Smooth muscle cell (in vitro differentiated cells): ENCODE results near the gene CATSPERD. TPM values are rescaled to one million over a fixed set of nuclear protein-coding genes. Genes with fewer than 3 reads are reported as not detected.

ENCODE experiments used
- DNase-seq: peaks from one replicate; lab custom pipeline; 2025; ENCODE audit not compliant: unreplicated experiment; lab: John Stamatoyannopoulos, UW
- H2AFZ ChIP-seq: fragments of 200-600 bp; sonication (generic); 2 replicates; pipeline ENCODE4 v1.6.0; 2016; ENCODE audit warnings: antibody characterized with exemption, low read depth, mild to moderate bottlenecking
- H3F3A ChIP-seq: fragments of 200-600 bp; sonication (generic); 2 replicates; pipeline ENCODE4 v1.6.0; 2017; ENCODE audit warnings: antibody characterized with exemption, low read depth
- H3K27ac ChIP-seq: fragments of 200-600 bp; sonication (generic); 2 replicates; pipeline ENCODE4 v1.5.1; 2016; ENCODE audit warnings: low read depth, mild to moderate bottlenecking
- H3K27me3 ChIP-seq: fragments of 200-600 bp; sonication (generic); 2 replicates; pipeline ENCODE4 v1.6.1; 2016; ENCODE audit warnings: low read depth, mild to moderate bottlenecking
- H3K36me3 ChIP-seq: fragments of 200-600 bp; sonication (generic); 2 replicates; pipeline ENCODE4 v1.5.1; 2016; ENCODE audit warnings: low read depth
- H3K4me1 ChIP-seq: fragments of 200-600 bp; sonication (generic); 2 replicates; pipeline ENCODE4 v1.5.1; 2016; ENCODE audit warnings: low read depth
- H3K4me2 ChIP-seq: fragments of 200-600 bp; sonication (generic); 2 replicates; pipeline ENCODE4 v1.6.0; 2016; ENCODE audit warnings: mild to moderate bottlenecking
- H3K4me3 ChIP-seq: fragments of 200-600 bp; sonication (generic); 2 replicates; pipeline ENCODE4 v1.5.1; 2016; ENCODE audit warnings: mild to moderate bottlenecking
- H3K79me2 ChIP-seq: fragments of 200-600 bp; sonication (generic); 2 replicates; pipeline ENCODE4 v1.6.0; 2016; ENCODE audit warnings: low read depth, mild to moderate bottlenecking
- H3K9ac ChIP-seq: fragments of 200-600 bp; sonication (generic); 2 replicates; pipeline ENCODE4 v1.6.0; 2016; ENCODE audit warnings: low read depth
- H3K9me3 ChIP-seq: fragments of 200-600 bp; sonication (generic); replicated peaks from 2 replicates; pipeline ENCODE4 v1.5.1; 2016; ENCODE audit warnings: low read depth
- H4K20me1 ChIP-seq: fragments of 200-600 bp; sonication (generic); 2 replicates; pipeline ENCODE4 v1.6.0; 2016; ENCODE audit warnings: low read depth
- WGBS: methylation state at CpG from one replicate; pipeline ENCODE4 v1.1.7; 2016; ENCODE audit warnings: low lambda C conversion rate; 5-methylcytosine and 5-hydroxymethylcytosine counted together
- polyA plus RNA-seq: library from polyadenylated mRNA; unstranded; fragments of >200 nt; fragmentation: Nextera tagmentation; extraction: Ambion mirVana; gene quantifications from 2 replicates; pipeline ENCODE4 v1.2.1, GENCODE V29; 2016
- total RNA-seq: library from RNA; depleted of rRNA; stranded (reverse); fragments of >200 nt; gene quantifications from 2 replicates; pipeline ENCODE4 v1.2.3, GENCODE V29; 2014
- TF ChIP-seq, protein P1 (sequence below): fragments of 200-600 bp; sonication (generic); IDR thresholded peaks from 2 replicates; pipeline ENCODE4 v1.5.1; 2017; ENCODE audit warnings: borderline replicate concordance, mild to moderate bottlenecking, antibody characterized with exemption; ENCODE audit not compliant: insufficient read depth, poor library complexity, severe bottlenecking

The CATSPERD gene
- total and polyA plus RNA-seq, 2 experiments from 2014 or later, result not detected

DNA sequence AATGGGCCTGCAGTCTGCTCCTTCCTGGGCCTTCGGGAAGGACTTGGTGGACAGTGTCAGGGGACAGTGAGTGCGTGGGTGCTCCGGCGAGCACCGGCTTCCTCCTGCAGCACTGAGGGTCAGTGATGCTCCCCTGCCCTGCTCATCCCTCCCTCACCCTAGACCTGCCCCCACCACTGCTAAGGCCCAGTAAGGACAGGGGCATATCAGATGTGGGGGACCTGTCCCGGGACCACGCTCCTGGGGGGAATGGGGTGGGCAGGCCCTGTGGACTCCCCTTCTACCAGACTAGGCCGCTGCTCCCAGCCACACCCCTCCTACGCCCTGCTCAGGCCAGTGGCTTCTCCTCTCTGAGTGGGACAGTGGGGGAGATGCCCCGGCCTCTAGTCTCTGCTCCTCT, 43.3 kb upstream of the CATSPERD start:
- no peak overlapping the region for H3K4me3 ChIP-seq
- no peaks in the 10 kb centered on the region for H3K27me3 ChIP-seq
- WGBS, result 96% methylated on average over 10 of the region's 10 CpGs
- no peaks in the 10 kb centered on the region for H3F3A ChIP-seq
- H3K27ac ChIP-seq, result no peak overlapping the region
- H2AFZ ChIP-seq, result no peak overlapping the region
- no peak for DNase-seq
- H3K9ac ChIP-seq, result no peak overlapping the region
- H3K9me3 ChIP-seq, result no peaks in the 10 kb centered on the region
- no peaks in the 10 kb centered on the region for H4K20me1 ChIP-seq
- no peak overlapping the region for H3K4me2 ChIP-seq
- H3K36me3 ChIP-seq, result no peaks in the 10 kb centered on the region
- TF ChIP-seq, protein P1, sequence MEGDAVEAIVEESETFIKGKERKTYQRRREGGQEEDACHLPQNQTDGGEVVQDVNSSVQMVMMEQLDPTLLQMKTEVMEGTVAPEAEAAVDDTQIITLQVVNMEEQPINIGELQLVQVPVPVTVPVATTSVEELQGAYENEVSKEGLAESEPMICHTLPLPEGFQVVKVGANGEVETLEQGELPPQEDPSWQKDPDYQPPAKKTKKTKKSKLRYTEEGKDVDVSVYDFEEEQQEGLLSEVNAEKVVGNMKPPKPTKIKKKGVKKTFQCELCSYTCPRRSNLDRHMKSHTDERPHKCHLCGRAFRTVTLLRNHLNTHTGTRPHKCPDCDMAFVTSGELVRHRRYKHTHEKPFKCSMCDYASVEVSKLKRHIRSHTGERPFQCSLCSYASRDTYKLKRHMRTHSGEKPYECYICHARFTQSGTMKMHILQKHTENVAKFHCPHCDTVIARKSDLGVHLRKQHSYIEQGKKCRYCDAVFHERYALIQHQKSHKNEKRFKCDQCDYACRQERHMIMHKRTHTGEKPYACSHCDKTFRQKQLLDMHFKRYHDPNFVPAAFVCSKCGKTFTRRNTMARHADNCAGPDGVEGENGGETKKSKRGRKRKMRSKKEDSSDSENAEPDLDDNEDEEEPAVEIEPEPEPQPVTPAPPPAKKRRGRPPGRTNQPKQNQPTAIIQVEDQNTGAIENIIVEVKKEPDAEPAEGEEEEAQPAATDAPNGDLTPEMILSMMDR, result no peak
- H3K79me2 ChIP-seq, result peaks cover 10% of the 10 kb centered on the region
- H3K4me1 ChIP-seq, result no peaks in the 10 kb centered on the region

DNA sequence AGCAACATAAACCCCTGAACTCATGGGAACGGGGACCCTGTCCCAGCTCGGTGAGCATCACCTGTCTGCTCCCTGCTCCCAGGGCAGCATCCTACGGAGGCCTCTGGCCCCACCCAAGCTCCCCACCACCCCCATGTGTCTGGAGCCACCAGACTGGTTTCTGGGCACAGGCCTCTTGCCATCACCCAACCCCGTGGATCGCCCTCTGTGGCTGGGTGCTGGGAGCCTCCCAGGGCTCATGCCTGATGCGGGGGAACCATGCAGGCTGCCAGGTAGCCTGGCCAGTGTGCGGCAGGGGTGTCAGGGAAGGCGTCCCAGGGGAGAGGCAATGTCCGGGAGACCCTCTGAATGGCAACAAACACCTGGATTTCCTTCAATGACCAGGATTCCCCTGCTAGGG, 42.9 kb upstream of the CATSPERD start:
- TF ChIP-seq, protein P1, result no peak
- no peak overlapping the region for H2AFZ ChIP-seq
- no peak overlapping the region for H3K4me2 ChIP-seq
- no peaks in the 10 kb centered on the region for H3K4me1 ChIP-seq
- H3K79me2 ChIP-seq, result peaks cover 10% of the 10 kb centered on the region
- no peak for DNase-seq
- no peak overlapping the region for H3K27ac ChIP-seq
- no peaks in the 10 kb centered on the region for H3F3A ChIP-seq
- no peaks in the 10 kb centered on the region for H3K9me3 ChIP-seq
- 93% methylated on average over 9 of the region's 9 CpGs for WGBS
- no peaks in the 10 kb centered on the region for H3K36me3 ChIP-seq
- no peak overlapping the region for H3K4me3 ChIP-seq
- no peaks in the 10 kb centered on the region for H3K27me3 ChIP-seq
- no peaks in the 10 kb centered on the region for H4K20me1 ChIP-seq
- H3K9ac ChIP-seq, result no peak overlapping the region

- Histone ChIP-seq H3K27me3 (no peaks in the 10 kb centered on the region), H3K9me3 (no peaks in the 10 kb centered on the region), H3K4me2 (no peak overlapping the region), H3K27ac (no peak overlapping the region), H3K4me3 (no peak overlapping the region), H3K79me2 (peaks cover 10% of the 10 kb centered on the region), H3F3A (no peaks in the 10 kb centered on the region), H3K9ac (no peak overlapping the region), H3K4me1 (no peaks in the 10 kb centered on the region), H2AFZ (no peak overlapping the region), H4K20me1 (no peaks in the 10 kb centered on the region), H3K36me3 (no peaks in the 10 kb centered on the region)
- DNase-seq, result no peak
- 96% methylated on average over 22 of the region's 22 CpGs for WGBS
- TF ChIP-seq, protein P1, result no peak
Measured at GRCh38 chr19:5678071-5678718, 42.2 kb upstream of the CATSPERD start.
